ENCODE measurements around the gene RHBDF1. TPM values are rescaled to one million over a fixed set of nuclear protein-coding genes. Genes with fewer than 3 reads are reported as not detected.

RHBDF1 gene
- total and polyA plus RNA-seq, 9 of the 15 experiments (the other 6 are each of a cell fraction or from before 2014, with no cell fraction given), result 1.0 to 8.2 (median 4.2) TPM

DNA sequence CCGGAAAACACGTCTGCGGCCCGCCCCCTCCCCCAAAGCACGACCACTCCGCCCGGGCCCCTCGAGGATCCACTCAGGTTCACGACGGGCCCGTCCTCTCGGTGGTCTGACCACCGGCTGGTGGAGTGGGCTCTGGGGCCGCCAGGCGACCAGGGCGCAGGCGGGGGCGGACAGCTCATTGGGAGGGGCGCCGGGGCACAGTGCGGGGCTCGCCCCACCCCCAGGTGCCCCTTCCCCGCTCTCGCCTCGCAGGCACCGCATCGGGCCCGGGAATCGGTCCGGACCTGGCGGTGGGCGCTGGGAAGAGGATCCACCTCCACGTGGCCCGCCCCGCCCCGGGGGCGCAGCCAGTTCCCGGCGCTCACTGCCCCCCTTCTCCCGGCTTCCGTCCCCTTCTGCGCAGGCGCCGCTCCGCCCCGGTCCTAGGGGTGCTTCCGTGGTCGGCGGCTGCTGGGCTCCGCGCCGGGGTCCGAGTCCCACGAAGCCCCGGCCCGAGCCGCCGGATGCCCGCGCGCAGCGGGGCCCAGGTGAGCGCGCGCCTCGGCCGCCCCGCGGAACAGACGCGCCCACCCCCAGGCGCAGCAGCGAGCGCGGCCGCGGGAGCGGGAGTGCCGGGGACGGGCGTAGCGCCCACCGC lies 5.5 kb upstream of the RHBDF1 start, which contains the start of gene MPG (continued):
- TF ChIP-seq, protein P1, sequence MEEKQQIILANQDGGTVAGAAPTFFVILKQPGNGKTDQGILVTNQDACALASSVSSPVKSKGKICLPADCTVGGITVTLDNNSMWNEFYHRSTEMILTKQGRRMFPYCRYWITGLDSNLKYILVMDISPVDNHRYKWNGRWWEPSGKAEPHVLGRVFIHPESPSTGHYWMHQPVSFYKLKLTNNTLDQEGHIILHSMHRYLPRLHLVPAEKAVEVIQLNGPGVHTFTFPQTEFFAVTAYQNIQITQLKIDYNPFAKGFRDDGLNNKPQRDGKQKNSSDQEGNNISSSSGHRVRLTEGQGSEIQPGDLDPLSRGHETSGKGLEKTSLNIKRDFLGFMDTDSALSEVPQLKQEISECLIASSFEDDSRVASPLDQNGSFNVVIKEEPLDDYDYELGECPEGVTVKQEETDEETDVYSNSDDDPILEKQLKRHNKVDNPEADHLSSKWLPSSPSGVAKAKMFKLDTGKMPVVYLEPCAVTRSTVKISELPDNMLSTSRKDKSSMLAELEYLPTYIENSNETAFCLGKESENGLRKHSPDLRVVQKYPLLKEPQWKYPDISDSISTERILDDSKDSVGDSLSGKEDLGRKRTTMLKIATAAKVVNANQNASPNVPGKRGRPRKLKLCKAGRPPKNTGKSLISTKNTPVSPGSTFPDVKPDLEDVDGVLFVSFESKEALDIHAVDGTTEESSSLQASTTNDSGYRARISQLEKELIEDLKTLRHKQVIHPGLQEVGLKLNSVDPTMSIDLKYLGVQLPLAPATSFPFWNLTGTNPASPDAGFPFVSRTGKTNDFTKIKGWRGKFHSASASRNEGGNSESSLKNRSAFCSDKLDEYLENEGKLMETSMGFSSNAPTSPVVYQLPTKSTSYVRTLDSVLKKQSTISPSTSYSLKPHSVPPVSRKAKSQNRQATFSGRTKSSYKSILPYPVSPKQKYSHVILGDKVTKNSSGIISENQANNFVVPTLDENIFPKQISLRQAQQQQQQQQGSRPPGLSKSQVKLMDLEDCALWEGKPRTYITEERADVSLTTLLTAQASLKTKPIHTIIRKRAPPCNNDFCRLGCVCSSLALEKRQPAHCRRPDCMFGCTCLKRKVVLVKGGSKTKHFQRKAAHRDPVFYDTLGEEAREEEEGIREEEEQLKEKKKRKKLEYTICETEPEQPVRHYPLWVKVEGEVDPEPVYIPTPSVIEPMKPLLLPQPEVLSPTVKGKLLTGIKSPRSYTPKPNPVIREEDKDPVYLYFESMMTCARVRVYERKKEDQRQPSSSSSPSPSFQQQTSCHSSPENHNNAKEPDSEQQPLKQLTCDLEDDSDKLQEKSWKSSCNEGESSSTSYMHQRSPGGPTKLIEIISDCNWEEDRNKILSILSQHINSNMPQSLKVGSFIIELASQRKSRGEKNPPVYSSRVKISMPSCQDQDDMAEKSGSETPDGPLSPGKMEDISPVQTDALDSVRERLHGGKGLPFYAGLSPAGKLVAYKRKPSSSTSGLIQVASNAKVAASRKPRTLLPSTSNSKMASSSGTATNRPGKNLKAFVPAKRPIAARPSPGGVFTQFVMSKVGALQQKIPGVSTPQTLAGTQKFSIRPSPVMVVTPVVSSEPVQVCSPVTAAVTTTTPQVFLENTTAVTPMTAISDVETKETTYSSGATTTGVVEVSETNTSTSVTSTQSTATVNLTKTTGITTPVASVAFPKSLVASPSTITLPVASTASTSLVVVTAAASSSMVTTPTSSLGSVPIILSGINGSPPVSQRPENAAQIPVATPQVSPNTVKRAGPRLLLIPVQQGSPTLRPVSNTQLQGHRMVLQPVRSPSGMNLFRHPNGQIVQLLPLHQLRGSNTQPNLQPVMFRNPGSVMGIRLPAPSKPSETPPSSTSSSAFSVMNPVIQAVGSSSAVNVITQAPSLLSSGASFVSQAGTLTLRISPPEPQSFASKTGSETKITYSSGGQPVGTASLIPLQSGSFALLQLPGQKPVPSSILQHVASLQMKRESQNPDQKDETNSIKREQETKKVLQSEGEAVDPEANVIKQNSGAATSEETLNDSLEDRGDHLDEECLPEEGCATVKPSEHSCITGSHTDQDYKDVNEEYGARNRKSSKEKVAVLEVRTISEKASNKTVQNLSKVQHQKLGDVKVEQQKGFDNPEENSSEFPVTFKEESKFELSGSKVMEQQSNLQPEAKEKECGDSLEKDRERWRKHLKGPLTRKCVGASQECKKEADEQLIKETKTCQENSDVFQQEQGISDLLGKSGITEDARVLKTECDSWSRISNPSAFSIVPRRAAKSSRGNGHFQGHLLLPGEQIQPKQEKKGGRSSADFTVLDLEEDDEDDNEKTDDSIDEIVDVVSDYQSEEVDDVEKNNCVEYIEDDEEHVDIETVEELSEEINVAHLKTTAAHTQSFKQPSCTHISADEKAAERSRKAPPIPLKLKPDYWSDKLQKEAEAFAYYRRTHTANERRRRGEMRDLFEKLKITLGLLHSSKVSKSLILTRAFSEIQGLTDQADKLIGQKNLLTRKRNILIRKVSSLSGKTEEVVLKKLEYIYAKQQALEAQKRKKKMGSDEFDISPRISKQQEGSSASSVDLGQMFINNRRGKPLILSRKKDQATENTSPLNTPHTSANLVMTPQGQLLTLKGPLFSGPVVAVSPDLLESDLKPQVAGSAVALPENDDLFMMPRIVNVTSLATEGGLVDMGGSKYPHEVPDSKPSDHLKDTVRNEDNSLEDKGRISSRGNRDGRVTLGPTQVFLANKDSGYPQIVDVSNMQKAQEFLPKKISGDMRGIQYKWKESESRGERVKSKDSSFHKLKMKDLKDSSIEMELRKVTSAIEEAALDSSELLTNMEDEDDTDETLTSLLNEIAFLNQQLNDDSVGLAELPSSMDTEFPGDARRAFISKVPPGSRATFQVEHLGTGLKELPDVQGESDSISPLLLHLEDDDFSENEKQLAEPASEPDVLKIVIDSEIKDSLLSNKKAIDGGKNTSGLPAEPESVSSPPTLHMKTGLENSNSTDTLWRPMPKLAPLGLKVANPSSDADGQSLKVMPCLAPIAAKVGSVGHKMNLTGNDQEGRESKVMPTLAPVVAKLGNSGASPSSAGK (IDR thresholded peaks at IDR 0.05), result peak; percentile 50; the same call in 1 of the 2 replicates
- TF ChIP-seq, protein P2, sequence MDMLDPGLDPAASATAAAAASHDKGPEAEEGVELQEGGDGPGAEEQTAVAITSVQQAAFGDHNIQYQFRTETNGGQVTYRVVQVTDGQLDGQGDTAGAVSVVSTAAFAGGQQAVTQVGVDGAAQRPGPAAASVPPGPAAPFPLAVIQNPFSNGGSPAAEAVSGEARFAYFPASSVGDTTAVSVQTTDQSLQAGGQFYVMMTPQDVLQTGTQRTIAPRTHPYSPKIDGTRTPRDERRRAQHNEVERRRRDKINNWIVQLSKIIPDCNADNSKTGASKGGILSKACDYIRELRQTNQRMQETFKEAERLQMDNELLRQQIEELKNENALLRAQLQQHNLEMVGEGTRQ (CRISPR knock-in tag; IDR thresholded peaks at IDR 0.05), result peak; percentile 60
- no peak for TF ChIP-seq NR1H2 (CRISPR knock-in tag; IDR thresholded peaks at IDR 0.05)
- TF ChIP-seq, protein P3, sequence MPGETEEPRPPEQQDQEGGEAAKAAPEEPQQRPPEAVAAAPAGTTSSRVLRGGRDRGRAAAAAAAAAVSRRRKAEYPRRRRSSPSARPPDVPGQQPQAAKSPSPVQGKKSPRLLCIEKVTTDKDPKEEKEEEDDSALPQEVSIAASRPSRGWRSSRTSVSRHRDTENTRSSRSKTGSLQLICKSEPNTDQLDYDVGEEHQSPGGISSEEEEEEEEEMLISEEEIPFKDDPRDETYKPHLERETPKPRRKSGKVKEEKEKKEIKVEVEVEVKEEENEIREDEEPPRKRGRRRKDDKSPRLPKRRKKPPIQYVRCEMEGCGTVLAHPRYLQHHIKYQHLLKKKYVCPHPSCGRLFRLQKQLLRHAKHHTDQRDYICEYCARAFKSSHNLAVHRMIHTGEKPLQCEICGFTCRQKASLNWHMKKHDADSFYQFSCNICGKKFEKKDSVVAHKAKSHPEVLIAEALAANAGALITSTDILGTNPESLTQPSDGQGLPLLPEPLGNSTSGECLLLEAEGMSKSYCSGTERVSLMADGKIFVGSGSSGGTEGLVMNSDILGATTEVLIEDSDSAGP (CRISPR knock-in tag; IDR thresholded peaks at IDR 0.05), result no peak
- TF ChIP-seq TAL1 (IDR thresholded peaks at IDR 0.05), result no peak
- no peak for TF ChIP-seq RAD21 (CRISPR knock-in tag; conservative IDR thresholded peaks at IDR 0.05 in 1 of 2, IDR thresholded peaks at IDR 0.05 in 1 of 2)
- 0 out of 2 replicates have a peak, but pooled peaks have one; percentile 23 for TF ChIP-seq SP1 (CRISPR knock-in tag; IDR thresholded peaks at IDR 0.05)
- TF ChIP-seq RUNX1 (IDR thresholded peaks at IDR 0.05; ENCODE audit: low read depth), result no peak
- TF ChIP-seq ZFP36 (IDR thresholded peaks at IDR 0.05; ENCODE audit: low read depth, low read length, partially characterized antibody), result no peak
- peak; percentile 87 to 90 for TF ChIP-seq NRF1 (conservative IDR thresholded peaks at IDR 0.05 in 1 of 2, IDR thresholded peaks at IDR 0.05 in 1 of 2)
- TF ChIP-seq TAF1 (IDR thresholded peaks at IDR 0.05; ENCODE audit: control insufficient read depth, extremely low read depth, insufficient read depth, low read length, severe bottlenecking), result peak; percentile 56
- no peak for TF ChIP-seq NFATC3 (IDR thresholded peaks at IDR 0.05)
- TF ChIP-seq NFRKB (IDR thresholded peaks at IDR 0.05; ENCODE audit: low read depth), result no peak
